HG02798 (cell line): ENCODE data around the gene HNRNPLL.
"Not testable (repeated sequence)": the region's sequence is repeated elsewhere in the genome, so short reads cannot be mapped to it uniquely, and the experiment has no call there.

ENCODE experiments used
- ATAC-seq: cut with Tn5 transposase; IDR thresholded peaks from one replicate; pipeline ENCODE4 v1.9.1; 2021; ENCODE audit warnings: mild to moderate bottlenecking; ENCODE audit not compliant: unreplicated experiment, poor library complexity

The HNRNPLL gene

GRCh38 chr2:38602732-38603401 lies at the start of gene HNRNPLL:
HNRNPLL (minus strand) TSS chr2:38602928; CDS start chr2:38602626, 302 bp downstream.
- peak; percentile 81 for ATAC-seq

DNA sequence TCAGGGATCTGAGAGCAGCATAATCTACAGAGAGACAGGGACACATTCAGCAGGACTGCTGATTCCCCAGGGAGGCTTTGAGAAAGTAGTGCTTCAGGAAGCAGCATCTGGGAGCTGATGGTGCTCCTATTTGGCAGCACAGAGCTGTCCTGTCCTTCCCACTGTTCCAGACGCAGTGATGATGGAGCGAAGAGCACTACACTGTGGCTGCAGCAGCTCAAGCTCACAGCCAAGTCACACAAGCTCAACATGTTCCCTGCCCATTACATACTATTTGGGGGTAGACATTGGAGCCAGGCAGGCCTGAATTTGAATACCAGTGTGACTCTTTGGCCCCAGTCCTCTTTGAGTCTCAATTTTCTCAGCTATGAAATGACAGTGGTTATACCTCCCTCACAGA lies 48.0 kb upstream of the HNRNPLL start:
- no peak for ATAC-seq

GRCh38 chr2:38650012-38650411 lies 47.3 kb upstream of the HNRNPLL start:
- ATAC-seq, result no peak

- no peak for ATAC-seq
Measured at GRCh38 chr2:38649176-38649728, 46.5 kb upstream of the HNRNPLL start.

- no peak for ATAC-seq
Measured at GRCh38 chr2:38648107-38648761, 45.5 kb upstream of the HNRNPLL start.

DNA sequence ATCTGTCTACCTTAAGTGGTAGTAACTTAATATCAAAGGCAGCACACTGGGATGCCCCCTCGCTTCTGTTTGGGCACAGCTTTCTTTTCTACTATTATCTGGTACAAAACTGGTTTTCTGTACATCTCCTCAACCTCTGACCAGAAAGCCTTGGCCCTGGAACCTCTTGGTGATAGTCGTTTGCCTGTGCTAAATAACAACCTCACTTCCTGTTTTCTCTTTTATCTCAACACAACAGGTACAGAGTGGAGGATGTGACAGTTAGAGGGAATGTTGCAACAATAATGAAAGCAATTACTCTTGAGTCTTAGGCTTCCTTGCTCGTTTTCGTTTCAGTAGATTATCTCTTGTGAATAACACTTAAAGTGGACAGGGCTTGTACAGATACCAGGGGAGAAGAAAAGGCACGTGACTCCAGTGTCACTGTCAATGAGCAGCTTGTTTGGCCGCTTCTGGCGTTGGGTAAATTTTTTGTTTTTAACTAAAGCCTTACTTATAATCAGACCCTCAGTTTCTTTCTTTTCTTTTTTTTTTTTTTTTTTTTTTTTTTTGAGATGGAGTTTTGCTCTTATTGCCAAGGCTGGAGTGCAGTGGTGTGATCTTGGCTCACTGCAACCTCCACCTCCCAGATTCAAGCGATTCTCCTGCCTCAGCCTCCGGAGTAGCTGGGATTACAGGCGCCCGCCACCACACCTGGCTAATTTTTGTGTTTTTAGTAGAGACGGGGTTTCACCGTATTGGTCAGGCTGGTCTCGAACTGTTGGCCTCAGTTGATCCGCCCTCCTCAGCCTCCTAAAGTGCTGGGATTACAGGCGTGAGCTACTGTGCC lies 41.2 kb upstream of the HNRNPLL start:
- not testable (repeated sequence) for ATAC-seq

- no peak for ATAC-seq
Measured at GRCh38 chr2:38643021-38643671, 40.4 kb upstream of the HNRNPLL start.

DNA sequence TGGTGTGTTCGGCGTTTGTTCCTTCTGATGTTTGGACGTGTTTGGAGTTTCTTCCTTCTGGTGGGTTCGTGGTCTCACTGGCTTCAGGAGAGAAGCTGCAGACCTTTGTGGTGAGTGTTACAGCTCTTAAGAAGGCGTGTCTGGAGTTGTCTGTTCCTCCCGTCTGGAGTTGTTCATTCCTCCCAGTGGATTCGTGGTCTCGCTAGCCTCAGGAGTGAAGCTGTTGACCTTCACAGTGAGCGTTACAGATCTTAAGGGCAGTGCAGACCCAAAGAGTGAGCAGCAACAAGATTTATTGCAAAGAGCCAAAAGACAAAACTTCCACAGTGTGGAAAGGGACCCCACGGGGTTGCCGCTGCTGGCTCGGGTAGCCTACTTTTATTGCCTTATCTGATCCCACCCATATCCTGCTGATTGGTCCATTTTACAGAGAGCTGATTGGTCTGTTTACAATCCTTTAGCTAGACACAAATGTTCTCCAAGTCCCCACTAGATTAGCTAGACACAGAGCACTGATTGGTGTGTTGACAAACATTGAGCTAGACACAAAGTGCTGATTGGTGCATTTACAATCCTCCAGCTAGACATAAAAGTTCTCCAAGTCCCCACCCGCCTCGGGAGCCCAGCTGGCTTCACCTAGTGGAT lies 39.8 kb upstream of the HNRNPLL start:
- not testable (repeated sequence) for ATAC-seq

DNA sequence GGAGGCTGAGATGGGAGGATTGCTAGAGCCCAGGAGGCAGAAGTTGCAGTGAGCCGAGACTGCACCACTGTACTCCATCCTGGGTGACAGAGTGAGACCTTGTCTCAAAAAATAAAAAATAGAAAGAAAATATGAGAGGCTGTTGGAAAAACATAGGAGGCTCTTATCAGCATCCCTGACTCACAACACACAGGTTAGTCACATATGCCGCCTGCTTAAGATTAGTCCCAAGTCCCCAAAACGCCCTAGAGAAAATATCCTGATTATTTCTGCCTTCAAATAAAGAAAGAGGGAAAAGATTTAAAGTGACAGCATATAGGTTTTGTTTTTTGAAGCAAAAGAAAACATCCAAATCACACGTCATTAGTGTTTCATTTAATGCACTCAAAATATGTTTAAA lies 33.3 kb upstream of the HNRNPLL start:
- ATAC-seq, result no peak

- ATAC-seq, result no peak
Measured at GRCh38 chr2:38635139-38635538, 32.4 kb upstream of the HNRNPLL start.

DNA sequence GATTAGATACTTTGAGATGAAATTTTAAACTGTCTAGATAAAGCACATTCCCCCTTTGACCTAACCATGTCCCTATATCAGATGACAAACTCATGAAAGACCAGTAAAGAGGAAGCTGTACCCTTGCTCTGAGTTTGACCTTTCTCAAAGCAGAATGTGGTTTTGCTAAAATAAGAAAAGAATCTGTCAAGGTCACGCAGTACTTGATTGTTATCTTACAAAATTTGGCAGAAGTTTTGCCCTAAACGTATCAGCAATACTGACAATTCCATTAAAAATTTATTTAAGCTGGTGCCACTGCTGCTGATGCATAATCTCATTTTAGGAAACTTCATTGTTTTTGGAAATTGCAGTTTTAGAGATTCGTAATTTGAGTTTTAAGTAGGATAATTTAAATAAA lies 32.0 kb upstream of the HNRNPLL start:
- peak; percentile 94 for ATAC-seq

DNA sequence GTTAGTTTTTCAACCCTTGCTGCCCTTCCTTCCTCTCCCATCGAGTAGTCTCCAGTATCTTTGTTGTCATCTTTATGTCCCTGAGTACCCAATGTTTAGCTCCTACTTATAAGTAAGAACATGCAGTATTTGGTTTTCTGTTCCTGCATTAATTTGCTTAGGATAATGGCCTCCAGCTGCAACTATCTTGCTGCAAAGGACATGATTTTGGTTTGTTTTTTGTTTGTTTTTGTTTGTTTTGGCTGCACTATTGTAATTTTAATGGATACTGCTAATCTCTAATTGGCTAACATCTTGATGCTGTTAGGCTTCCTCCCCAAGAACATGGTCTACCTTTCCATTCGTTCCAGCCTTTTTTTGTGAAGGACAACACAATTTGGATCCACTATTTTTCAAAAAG lies 31.2 kb upstream of the HNRNPLL start:
- ATAC-seq, result no peak

- no peak for ATAC-seq
Measured at GRCh38 chr2:38632980-38633379, 30.3 kb upstream of the HNRNPLL start.

DNA sequence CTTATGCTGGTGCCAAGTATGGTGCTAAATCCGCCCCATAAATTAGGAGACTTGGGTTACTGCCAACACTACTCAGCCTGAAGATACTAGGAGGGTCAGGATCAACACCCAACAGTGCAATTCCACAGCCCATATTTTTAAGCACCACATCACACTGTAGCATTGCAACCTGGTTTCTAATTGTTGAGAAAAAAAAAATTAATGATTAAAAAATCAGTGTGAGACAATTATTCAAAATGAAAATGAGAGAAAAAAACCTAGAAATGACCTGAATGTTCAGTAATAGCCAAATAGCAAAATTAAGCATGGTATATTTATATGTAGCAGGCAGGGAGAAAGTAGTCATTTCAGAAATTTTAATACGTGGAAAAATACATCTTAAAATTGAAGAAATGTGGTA lies 29.2 kb upstream of the HNRNPLL start:
- no peak for ATAC-seq

DNA sequence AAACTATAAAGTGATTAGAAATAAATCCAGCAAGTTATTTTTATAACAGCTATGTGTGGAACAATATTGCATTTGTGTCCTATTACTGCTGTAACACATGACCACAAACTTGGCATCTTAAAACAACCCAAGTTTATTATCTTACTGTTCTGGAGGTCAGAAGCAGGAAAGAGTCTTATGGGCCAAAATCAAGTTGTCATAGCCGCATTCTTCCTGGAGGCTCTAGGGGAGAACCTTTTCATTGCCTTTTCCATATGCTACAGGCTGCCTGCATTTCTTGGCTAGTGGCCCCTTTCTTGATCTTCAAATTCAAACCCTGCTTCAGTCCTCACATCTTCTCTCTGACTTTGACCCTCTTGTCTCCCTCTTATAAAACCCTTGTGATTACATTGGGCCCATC lies 27.0 kb upstream of the HNRNPLL start:
- ATAC-seq, result no peak

- ATAC-seq, result no peak
Measured at GRCh38 chr2:38627391-38627790, 24.7 kb upstream of the HNRNPLL start.

DNA sequence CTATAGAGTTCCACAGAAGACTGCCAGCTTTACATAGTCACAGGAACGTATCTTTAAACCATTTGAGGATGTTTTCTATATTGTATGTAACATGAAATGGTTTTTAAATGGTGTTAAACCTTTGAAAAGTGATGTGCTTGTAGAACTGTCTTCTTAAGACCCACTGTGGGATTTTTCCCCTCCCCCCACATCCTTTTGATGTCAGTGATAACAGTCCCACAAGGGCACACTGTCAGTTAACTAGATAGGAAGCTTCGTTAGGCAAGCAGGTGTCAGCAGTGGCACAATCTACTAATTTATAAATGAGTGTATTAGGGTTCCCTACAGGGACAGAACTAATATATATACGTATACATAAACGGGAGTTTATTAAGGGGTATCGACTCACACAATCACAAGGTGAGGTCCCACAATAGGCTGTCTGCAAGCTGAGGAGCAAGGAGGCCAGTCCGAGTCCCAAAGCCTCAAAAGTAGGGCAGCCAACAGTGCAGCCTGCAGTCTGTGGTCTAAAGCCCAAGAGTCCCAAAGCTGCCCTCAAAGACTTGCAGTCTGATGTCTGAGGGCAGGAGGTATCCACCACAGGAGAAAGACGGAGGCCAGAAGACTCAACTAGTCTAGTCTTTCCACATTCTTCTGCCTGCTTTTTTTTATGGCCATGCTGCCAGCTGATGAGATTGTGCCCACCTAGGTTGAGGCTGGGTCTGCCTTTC lies 23.8 kb upstream of the HNRNPLL start:
- ATAC-seq, result no peak

- no peak for ATAC-seq
Measured at GRCh38 chr2:38622210-38622609, 19.5 kb upstream of the HNRNPLL start.

- ATAC-seq, result no peak
Measured at GRCh38 chr2:38621018-38621417, 18.3 kb upstream of the HNRNPLL start.
